ENCODE data around the gene LPAR1.
"Not testable (repeated sequence)": the region's sequence is repeated elsewhere in the genome, so short reads cannot be mapped to it uniquely, and the experiment has no call there.

The LPAR1 gene

DNA sequence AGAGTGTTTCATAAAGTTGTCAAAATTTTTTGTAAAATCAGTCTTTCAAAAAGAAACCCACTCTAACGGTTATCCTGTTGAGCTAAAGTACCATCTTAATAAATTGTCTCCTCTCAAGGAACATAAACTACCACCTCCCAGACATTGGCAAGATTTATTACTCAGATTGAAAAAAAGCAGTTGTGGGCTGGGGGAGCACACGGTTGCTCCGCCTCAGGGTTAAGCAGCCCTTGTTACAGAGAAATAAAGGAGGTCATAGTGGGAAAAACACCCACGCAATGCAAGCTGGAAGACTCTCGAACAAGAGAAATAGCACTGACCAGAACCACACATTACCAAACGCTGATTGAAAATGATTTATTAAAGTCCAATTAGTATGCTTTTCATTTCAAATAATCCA, 165.3 kb downstream of the LPAR1 start:
- no peak for DNase-seq (ENCODE audit: low read depth in 2 of 2)

DNA sequence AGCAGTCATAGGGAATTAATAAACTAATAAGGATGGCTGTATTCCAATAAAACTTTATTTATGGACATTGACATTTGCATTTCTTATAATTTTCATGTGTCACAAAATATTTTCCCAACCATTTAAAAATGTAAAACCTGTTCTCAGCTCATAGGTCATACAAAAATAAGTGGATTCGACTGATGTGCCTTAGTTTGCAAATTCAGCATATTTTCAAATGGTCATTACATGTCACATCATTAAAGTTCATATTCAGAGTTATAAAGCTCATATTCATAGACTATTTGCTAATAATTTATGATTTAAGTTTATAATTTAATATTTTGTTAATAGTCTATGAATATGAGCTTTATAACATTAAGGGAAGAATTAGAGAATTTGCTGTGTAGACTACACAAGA, 166.5 kb downstream of the LPAR1 start:
- DNase-seq (ENCODE audit: low read depth in 2 of 2): no peak

DNA sequence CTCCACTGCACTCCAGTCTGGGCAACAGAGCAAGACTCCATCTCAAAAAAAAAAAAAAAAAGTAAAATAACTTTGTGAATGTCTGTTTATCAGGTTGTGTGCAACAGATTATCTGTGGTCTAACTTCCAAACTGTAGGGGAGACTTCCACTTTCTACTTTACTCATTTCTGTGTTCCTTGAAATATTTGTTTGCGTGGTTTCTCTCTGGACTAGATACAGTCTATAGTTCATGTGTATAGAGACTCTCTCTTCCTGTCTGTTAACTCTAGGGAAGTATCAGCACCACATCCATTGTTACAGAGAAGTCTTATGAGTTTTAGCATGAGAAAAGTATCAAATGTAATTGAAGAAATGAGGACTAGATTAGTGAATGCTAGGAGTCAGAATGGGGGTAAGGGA, 168.3 kb downstream of the LPAR1 start:
- DNase-seq (ENCODE audit: low read depth in 2 of 2): no peak

DNA sequence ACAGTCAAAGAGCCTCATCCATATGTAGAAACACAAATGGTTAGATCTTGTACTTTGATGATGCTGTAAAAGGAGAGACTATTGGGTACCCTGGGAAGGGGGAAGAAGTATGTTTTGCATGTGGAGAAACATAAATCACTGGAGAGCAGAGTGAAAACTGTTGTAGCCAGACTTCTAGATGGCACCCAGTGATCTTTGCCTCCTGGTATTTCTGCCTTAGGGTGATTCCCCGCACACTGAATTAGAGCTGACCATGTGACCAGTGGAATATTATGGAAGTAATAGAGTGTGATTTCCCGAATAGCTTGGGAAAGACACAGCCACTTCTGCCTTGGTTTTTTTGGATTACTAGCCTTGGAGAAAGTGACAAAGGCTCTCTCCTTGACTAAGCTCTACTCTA, 174.3 kb downstream of the LPAR1 start:
- no peak for DNase-seq (ENCODE audit: low read depth in 2 of 2)

DNA sequence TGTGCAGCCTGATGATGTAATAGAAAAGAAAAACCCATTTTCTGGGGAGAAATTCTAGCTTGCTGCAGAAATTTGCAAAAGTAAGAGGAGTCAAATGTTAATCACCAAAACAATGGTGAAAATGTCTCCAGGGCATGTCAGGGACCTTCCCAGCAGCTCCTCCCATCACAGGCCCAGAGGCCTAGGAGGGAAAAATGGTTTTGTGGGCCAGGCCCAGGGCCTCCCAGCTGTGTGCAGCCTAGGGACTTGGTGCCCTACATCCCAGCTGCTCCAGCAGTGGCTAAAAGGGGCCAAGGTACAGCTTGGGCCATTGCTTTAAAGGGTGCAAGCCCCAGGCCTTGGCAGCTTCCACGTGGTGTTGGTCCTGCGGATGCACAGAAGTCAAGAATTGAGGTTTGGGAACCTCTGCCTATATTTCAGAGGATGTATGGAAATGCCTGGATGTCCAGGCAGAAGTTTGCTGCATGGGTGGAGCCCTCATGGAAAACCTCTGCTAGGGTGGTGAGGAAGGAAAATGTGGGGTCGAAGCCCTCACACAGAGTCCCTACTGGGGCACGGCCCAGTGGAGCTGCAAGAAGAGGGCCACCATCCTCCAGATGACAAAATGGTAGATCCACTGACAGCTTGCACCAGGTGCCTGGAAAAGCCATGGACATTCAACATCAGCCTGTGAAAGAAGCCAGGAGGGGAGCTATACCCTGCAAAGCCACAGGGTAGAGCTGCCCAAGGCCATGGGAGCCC, 176.7 kb downstream of the LPAR1 start:
- DNase-seq (ENCODE audit: low read depth in 2 of 2): not testable (repeated sequence)

DNA sequence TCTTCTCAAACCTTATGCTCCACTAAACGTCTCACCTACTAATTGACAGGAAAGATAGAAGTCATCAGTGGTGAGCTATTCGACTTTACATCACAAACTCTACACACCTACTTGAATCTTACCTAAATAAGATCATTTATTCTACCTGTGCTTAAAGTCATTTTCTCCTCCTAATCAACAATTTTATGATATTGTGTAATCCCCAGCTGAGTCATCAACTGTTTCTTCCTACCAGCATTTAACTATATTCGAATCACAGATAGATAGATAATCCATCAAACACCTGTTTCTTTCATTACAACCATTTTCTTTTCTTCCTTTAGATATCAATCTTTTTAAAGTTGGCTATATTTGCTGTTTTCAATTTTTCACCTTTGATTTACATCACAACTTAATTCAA, 181.5 kb downstream of the LPAR1 start:
- no peak for DNase-seq (ENCODE audit: low read depth in 2 of 2)

DNA sequence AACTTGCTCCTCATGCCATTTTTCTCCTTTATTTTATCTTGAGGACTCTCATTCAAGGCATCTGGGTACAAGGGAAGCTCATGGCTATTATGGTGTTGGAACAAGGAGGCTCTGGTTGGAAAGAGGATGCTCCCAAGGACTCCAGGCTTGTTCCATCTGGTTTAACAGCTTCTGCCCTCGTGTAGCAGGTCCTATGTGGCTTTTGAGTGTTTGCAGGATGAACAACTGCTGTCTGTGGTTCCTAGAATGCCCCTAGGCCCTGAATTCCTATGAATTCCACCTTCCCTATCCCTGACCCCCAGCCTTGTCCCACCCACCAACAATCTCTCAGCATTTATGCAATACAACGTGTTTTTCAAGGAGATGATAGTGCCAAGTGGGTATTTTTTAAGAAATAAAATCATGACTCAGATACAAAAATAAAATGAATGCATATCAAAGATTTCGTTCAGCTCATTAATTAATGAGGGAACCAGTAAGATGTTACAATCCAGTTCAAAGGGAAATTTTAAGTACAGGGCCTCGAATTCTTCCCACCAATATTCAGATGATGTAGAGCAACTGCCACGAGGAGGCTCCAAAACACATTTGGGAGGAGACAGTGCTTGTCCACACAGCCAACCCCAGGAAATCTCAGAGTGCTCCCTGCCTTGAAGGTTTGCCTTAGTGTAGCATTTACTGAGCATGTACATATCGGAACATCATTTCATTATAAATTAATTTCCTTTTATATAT, 187.7 kb downstream of the LPAR1 start:
- DNase-seq (ENCODE audit: low read depth in 2 of 2): no peak

DNA sequence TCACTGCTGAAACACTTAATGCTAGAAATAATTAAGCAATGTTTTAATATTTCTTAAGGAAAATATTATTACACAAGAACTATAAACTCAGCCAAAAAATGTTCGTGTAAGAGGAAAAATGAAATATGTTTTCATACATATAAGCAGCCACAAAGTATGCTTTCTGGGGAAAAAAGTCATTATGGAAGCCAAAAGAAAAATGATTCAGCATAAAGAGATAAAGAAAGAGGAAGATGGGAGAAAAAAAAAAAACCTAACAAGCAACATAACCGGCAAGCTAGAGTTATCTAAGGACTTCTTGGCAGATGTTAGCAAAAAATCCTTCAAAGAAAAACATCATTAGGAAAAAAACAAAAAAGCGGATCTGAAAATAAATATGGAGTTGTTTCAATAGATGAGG, 190.6 kb downstream of the LPAR1 start:
- no peak for DNase-seq (ENCODE audit: low read depth in 2 of 2)

DNA sequence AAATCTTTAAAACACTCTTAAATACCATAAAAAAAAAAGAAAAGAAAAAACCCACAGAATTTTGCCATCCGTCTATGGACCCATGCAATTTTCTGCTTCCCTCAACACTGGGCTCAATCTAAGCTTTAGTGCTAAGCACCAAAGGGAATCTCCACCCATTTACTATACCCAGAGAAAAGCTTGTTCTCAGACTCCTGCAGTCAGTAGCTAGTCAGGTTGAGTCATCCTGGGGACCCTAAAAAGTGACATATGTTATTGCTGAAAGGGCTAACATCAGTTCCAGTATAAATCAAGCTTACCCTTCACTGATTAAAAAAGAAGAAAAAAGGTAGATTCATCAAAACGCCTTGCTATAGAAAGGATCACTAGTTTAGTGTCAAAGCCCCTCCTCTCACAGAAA, 192.1 kb downstream of the LPAR1 start:
- DNase-seq (ENCODE audit: low read depth in 2 of 2): no peak

DNA sequence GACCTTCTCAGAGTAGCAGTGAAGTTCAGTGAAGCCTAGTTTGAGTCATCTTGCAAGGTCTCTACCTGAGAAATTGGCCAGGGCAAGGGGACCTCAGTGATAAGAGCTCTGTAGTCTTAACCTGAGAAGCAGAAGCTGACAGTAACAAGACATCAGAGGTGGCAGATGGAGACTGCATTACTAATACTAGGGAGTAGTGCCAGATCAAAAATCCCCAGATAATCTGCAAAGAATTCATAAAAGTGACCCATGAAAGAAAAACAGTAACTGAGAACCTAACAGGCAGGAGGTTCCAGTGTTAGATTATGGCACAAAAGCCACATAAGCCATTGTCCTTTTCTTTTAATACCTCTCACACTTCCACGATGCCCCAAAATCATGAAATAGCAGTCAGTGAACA, 194.1 kb downstream of the LPAR1 start:
- no peak for DNase-seq (ENCODE audit: low read depth in 2 of 2)

DNA sequence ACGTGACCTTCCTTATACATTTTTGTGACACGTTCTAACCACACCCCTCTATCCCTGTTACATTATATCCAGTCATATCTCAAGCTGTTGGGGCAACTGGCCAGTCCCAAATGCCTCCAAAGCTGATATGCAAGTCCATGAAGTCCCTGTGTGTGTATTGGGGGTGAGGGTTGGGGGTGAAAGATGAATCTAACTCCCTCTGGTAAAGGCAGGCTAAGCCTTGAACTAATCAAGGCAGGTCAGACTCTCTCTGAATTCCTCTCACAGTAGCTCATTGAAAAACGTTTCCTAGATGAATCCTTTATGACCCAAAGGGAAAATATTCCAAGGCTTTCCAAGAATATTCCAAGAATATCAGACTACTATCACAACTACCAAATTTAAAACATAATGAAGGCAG, 195.3 kb downstream of the LPAR1 start:
- DNase-seq (ENCODE audit: low read depth in 2 of 2): no peak

DNA sequence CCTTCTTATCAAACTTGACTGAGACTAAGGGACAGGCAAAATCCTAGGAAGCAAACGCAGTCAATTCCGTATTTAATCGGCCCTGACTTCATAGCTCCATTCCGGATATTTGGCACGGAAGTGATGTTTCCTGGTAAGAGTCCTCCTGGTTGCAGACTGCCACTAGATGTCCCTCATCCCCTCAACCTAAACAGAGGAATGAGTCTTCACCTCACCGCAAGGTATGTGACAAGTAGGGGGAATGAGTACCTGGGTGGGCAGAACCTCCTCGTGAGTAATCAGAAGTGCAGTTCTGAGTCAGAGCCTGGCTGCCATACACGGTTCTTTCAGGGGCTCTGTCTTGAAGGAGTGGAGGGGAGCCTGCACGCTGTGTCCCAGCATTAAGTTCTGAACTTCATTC, 196.1 kb downstream of the LPAR1 start:
- no peak for DNase-seq (ENCODE audit: low read depth in 2 of 2)

DNA sequence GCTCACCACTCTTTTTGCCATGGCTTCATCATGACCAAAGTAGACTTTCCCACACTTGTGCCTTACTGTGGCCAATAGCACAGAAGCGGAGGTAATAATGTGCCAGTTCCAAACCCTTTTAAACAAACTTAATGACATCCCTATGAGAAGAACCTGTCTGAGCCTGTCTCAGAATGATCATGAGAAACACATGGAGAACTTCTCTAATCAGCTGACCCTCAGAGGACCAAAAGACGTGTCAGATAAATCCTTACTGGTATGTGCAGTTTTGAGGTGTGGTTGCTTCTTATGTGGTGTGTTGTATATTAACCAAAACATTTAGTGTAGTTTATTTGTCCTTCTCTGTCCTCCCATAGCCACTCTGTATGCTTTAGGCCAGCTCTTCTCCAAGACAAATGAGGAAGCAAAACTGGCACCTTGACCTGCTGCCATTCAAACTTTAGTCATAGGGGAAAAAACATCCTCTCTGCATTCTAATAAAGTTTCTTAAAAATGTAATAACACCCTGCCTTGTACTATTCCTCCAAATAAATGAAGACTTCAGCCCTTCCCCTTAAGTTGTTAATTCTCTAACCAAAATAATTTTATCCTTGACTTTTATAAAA, 200.8 kb downstream of the LPAR1 start:
- no peak for DNase-seq (ENCODE audit: low read depth in 2 of 2)

DNA sequence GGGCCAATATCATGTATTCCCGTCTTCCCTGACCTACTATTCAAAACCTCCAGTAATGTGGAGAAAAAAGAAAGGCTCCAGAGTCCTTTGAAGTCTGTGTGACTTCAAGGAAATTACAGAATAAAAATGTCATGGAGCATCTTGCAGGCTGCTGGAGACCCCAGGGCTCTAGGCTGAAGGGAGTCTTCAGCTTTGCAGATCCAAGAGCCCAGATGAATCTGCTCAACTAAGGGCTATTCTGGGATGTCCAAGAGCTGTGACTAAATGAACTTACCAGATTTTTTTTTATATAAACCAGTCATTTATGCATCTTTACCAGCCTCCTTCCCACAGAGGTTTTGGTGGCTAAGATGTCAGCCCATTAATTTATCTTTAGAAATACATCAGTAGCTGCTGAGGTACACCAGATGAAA, 202.4 kb downstream of the LPAR1 start:
- no peak for DNase-seq (ENCODE audit: low read depth in 2 of 2)

DNA sequence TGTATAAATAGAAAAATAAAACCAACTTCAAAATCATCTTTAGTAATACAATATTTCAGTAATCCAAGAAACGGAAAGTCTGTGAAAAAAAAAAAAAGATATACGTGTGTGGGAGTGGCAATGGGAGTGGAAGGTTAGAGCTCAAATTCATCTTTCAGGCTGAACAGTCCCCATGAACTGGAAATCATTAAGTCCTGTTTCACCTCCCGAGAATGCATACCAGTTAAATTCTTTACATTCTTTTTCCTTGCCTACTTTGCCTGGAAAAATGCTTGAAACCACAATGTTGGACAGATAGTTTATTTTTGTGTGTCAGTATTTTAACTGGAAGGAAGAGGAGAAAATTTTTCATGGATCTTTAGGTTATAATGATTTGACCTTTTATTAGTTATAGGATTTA, 202.9 kb downstream of the LPAR1 start:
- no peak for DNase-seq (ENCODE audit: low read depth in 2 of 2)

DNA sequence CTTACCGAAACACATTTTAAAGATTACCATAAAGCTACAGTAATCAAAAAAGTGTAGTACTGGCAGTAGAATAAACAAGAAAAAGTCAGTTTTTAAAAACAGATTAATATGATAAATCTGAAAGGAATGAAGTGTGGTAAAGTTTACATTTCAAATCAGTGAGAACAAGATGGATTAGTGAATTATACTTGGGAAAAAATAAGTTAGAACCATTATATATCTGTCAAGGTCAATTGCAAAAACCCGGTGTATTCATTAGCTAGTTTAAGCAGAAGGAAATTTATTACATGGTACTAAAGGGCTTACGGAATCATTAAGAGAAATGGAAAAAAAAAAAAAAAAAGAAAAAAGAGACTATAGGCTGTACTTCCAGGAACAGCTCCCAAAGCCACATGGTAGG, 205.3 kb downstream of the LPAR1 start:
- no peak for DNase-seq (ENCODE audit: low read depth in 2 of 2)

DNA sequence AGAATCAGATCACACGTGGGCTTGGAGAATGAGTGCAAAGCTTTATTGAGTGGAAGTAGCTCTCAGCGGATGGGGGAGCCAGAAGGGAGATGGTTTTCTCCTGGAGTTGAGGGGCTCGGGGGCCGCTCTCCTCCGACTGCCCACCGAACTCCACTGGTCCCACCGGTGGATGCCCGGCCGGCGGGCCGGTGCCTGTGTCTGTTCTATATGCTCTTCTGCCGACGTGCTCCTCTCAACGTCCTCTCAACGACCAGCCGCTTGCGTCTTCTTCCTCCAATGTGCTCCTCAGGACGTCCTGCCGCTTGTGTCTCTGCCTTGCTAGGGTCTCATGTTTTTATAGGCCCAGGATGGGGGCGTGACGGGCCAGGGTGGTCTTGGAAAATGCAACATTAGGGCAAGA, 207.8 kb downstream of the LPAR1 start:
- DNase-seq (ENCODE audit: low read depth in 2 of 2): no peak

DNA sequence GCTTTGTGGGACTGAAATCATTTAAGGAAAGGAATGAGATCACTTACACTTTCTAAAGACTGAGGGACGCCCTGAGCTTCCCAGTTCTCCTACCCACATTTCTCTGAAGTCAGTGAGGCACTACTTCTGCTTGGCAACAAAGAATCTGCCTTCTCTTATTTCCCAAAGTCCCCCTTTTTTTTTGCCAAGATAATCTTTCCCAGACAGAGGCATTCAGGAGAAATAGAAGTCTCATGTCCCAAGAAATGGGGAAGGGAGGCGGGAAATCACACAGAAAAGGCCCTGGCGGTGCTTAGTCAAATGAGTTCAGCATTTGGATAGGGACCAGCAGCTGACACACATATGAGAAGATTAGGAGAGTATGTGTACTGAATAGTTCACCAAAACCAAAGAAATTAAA, 210.0 kb downstream of the LPAR1 start:
- DNase-seq (ENCODE audit: low read depth in 2 of 2): no peak

DNA sequence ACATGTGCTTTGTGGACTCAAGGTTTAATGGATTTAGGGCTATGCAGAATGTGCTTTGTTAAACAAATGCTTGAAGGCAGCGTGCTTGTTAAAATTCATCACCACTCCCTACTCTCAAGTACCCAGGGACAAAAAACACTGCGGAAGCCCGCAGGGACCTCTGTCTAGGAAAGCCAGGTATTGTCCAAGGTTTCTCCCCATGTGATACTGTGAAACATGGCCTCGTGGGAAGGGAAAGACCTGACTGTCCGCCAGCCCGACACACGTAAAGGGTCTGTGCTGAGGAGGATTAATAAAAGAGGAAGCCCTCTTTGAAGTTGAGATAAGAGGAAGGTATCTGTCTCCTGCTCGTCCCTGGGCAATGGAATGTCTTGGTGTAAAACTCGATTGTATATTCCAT, 211.9 kb downstream of the LPAR1 start:
- not testable (repeated sequence) for DNase-seq (ENCODE audit: low read depth in 2 of 2)

DNA sequence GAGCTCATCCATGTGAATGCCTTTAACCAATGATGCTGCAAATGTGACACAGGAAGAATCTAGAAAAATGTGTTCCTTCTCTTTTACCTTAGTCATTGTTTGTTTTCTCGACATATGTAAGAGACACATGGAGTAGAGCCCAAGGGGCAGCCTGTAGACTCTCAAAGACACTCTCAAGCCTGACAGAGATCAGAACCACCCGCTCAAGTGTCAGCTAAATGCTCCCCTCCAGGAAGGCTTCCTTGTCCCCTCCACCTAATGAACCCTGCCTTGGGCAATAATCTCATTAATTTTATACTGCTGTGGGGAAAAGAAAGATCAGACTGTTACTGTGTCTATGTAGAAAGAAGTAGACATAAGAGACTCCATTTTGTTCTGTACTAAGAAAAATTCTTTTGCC, 212.3 kb downstream of the LPAR1 start:
- DNase-seq (ENCODE audit: low read depth in 2 of 2): no peak

DNA sequence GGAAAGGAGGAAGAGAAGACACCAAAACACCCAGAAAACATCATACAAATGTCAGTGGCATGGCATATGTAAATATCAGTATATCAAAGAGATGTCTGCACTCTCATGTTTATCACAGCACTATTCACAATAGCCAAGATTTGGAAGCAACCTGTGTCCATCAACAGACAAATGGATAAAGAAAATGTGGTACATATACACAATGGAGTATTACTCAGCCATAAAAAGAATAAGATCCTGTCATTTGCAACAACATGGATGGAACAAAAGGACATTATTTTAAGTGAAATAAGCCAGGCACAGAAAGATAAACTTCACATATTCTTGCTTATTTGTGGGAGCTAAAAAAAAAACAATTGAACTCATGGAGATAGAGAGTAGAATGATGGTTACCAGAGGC, 213.1 kb downstream of the LPAR1 start:
- not testable (repeated sequence) for DNase-seq (ENCODE audit: low read depth in 2 of 2)
